DND-41 (cell line): ENCODE data around the gene LRRC8D.

Source experiments
- ATAC-seq: fragments of 200-7000 bp; cut with Tn5 transposase; 3 replicates; pipeline ENCODE4 v1.9.1; 2021; ENCODE audit warnings: low read depth; ENCODE audit not compliant: insufficient read depth
- DNase-seq: peaks from one replicate; pipeline ENCODE4 v3.0.0-alpha.2; 2020
- H2AFZ ChIP-seq: 2 replicates; pipeline ENCODE4 v1.6.0; 2012; ENCODE audit warnings: low read depth, low read length
- H3K27ac ChIP-seq: 2 replicates; pipeline ENCODE4 v1.5.1; 2012; ENCODE audit warnings: low read length, inconsistent platforms
- H3K27me3 ChIP-seq: fragments of 200-600 bp; sonication (generic); 2 replicates; pipeline ENCODE4 v1.6.0; 2012; ENCODE audit warnings: low read length, mild to moderate bottlenecking, inconsistent platforms; ENCODE audit not compliant: insufficient read depth, poor library complexity
- H3K36me3 ChIP-seq: 2 replicates; pipeline ENCODE4 v1.5.1; 2012; ENCODE audit warnings: low read length, inconsistent platforms; ENCODE audit not compliant: insufficient read depth
- H3K4me1 ChIP-seq: 2 replicates; pipeline ENCODE4 v1.5.1; 2012; ENCODE audit warnings: mild to moderate bottlenecking, low read length; ENCODE audit not compliant: insufficient read depth
- H3K4me2 ChIP-seq: 2 replicates; pipeline ENCODE4 v1.6.0; 2012; ENCODE audit warnings: mild to moderate bottlenecking, moderate library complexity, low read length, inconsistent platforms; ENCODE audit not compliant: insufficient read depth
- H3K4me3 ChIP-seq, 2 experiments: fragments of 200-600 bp in 1 of 2; shearing (Covaris generic) in 1 of 2; 2 replicates each; pipeline ENCODE4 v1.5.1; 2012 to 2016; ENCODE audit warnings: inconsistent platforms in 2 of 2, low read length in 2 of 2, mild to moderate bottlenecking in 2 of 2, low read depth in 1 of 2, moderate library complexity in 1 of 2
- H3K79me2 ChIP-seq: 2 replicates; pipeline ENCODE4 v1.6.0; 2012; ENCODE audit warnings: low read length, inconsistent platforms; ENCODE audit not compliant: insufficient read depth
- H3K9ac ChIP-seq: 2 replicates; pipeline ENCODE4 v1.6.0; 2012; ENCODE audit warnings: low read depth, mild to moderate bottlenecking, inconsistent platforms, low read length, moderate library complexity
- H3K9me3 ChIP-seq: 2 replicates; pipeline ENCODE4 v1.5.1; 2012; ENCODE audit warnings: low read length, moderate library complexity, mild to moderate bottlenecking, inconsistent platforms; ENCODE audit not compliant: insufficient read depth, severe bottlenecking
- H4K20me1 ChIP-seq: 2 replicates; pipeline ENCODE4 v1.6.0; 2012; ENCODE audit warnings: low read length; ENCODE audit not compliant: insufficient read depth
- EZH2 ChIP-seq: IDR thresholded peaks from 3 replicates; pipeline ENCODE4 v1.6.1; 2012; ENCODE audit warnings: borderline replicate concordance, low read depth, mild to moderate bottlenecking, moderate library complexity, low read length, inconsistent platforms; ENCODE audit not compliant: severe bottlenecking
- TF ChIP-seq, protein P1 (sequence below): IDR thresholded peaks from 2 replicates; pipeline ENCODE4 v1.5.1; 2012; ENCODE audit warnings: borderline replicate concordance, low read length, moderate library complexity, mild to moderate bottlenecking; ENCODE audit not compliant: poor library complexity, severe bottlenecking; ENCODE audit errors: extremely low read depth

The LRRC8D gene

DNA sequence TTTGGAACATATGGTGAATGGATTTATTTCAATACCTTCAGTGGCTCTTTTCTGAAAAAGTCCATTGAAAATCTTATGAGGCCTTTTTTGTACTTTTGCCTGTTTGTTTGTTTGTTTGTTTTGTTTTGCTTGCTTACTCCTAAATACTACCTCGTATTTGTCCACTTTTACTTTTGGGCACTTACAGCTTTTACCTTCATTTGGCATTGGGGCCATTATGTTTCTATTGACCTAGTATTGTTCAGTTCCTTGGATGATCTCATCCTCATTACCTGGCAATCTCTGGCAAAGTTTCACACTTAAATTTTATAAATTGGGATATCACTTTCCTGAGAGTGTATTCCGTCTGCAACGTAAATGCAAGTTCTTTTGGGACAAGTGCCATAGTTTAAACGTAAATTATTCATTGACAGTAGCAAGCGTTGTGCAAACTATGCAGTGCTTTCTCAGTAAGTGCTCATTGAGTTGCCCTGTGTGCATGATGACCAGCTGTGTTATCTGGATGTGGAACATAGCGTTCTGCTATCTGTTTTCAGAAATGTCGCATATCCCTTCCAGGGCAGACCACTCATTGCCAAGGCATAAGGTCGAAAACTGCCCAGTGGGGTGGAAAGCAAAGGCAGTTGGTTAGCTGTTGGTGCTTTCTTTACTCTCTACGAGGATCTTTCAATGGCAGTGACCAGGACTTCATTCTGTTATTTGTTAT, 51.1 kb downstream of the LRRC8D start:
- peaks cover 44% of the 10 kb centered on the region for H3K36me3 ChIP-seq
- no peak for DNase-seq
- H3K4me1 ChIP-seq = peaks cover 6% of the 10 kb centered on the region; the same call in 1 of the 2 replicates
- no peak overlapping the region for H2AFZ ChIP-seq
- no peak overlapping the region for H3K4me3 ChIP-seq
- H3K79me2 ChIP-seq = peaks cover 39% of the 10 kb centered on the region
- no peak overlapping the region for H3K4me2 ChIP-seq
- H3K9me3 ChIP-seq = no peaks in the 10 kb centered on the region
- no peak overlapping the region for H3K9ac ChIP-seq
- TF ChIP-seq EZH2 = no peak
- TF ChIP-seq, protein P1, sequence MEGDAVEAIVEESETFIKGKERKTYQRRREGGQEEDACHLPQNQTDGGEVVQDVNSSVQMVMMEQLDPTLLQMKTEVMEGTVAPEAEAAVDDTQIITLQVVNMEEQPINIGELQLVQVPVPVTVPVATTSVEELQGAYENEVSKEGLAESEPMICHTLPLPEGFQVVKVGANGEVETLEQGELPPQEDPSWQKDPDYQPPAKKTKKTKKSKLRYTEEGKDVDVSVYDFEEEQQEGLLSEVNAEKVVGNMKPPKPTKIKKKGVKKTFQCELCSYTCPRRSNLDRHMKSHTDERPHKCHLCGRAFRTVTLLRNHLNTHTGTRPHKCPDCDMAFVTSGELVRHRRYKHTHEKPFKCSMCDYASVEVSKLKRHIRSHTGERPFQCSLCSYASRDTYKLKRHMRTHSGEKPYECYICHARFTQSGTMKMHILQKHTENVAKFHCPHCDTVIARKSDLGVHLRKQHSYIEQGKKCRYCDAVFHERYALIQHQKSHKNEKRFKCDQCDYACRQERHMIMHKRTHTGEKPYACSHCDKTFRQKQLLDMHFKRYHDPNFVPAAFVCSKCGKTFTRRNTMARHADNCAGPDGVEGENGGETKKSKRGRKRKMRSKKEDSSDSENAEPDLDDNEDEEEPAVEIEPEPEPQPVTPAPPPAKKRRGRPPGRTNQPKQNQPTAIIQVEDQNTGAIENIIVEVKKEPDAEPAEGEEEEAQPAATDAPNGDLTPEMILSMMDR = no peak
- H3K27me3 ChIP-seq = no peaks in the 10 kb centered on the region
- H4K20me1 ChIP-seq = peaks cover 5% of the 10 kb centered on the region; the same call in 1 of the 2 replicates
- ATAC-seq = no peak
- no peak overlapping the region for H3K27ac ChIP-seq

DNA sequence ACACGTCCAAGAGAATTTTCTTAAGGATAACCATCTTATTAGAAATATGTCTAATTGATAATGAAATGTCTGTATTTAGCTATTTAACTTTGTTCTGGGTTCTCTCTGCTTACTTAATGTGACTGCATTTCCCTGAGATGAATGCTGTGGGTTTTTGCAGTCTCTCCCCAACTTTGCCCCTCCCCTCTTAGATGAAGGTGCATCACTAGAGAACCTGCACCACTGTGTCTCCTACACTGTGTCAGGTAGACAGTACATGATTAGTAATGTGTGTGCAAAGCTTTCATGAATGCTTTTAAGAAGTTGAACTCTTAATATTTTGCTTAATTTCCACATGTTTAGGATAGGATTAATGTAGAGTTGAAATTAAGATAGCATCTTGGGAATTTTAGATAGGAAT, 51.7 kb downstream of the LRRC8D start:
- peaks cover 6% of the 10 kb centered on the region; the same call in 1 of the 2 replicates for H3K4me1 ChIP-seq
- TF ChIP-seq, protein P1 = no peak
- no peak for TF ChIP-seq EZH2
- H3K9me3 ChIP-seq = no peaks in the 10 kb centered on the region
- ATAC-seq = no peak
- H3K4me2 ChIP-seq = no peak overlapping the region
- H3K79me2 ChIP-seq = peaks cover 40% of the 10 kb centered on the region
- DNase-seq = no peak
- H2AFZ ChIP-seq = no peak overlapping the region
- no peak overlapping the region for H3K27ac ChIP-seq
- H3K4me3 ChIP-seq = no peak overlapping the region
- no peak overlapping the region for H3K9ac ChIP-seq
- H3K27me3 ChIP-seq = no peaks in the 10 kb centered on the region
- H3K36me3 ChIP-seq = peaks cover 42% of the 10 kb centered on the region
- peaks cover 5% of the 10 kb centered on the region; the same call in 1 of the 2 replicates for H4K20me1 ChIP-seq

DNA sequence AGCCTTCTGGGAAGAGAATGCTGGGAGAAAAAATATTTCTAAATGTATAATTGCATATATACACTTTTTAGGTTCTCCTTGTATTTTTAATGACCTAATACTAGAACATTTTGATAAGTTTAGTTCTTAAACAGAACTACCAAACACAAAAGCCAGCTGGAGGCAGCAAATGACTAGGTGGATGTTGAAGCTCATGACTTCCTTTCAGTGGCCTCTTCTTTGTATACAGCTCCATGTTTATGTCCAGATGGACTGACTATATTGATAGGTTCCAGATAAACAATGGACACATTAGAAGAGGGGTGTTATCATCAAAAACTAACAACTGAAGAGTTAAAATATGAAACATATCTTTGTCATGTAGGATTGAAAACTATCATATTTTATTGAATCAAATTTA, 52.5 kb downstream of the LRRC8D start:
- Histone ChIP-seq H3K9ac (no peak overlapping the region), H3K4me1 (peaks cover 6% of the 10 kb centered on the region; the same call in 1 of the 2 replicates), H3K36me3 (peaks cover 37% of the 10 kb centered on the region; the same call in 1 of the 2 replicates), H3K4me3 (no peak overlapping the region), H3K4me2 (no peak overlapping the region), H3K27ac (no peak overlapping the region), H3K9me3 (no peaks in the 10 kb centered on the region), H3K27me3 (no peaks in the 10 kb centered on the region), H2AFZ (no peak overlapping the region), H3K79me2 (peaks cover 41% of the 10 kb centered on the region), H4K20me1 (peaks cover 5% of the 10 kb centered on the region; the same call in 1 of the 2 replicates)
- ATAC-seq = no peak
- TF ChIP-seq, protein P1 = no peak
- TF ChIP-seq EZH2 = no peak
- no peak for DNase-seq
